A673 (cell line): ENCODE measurements around the gene EXOC4. TPM values are rescaled to one million over a fixed set of nuclear protein-coding genes. Genes with fewer than 3 reads are reported as not detected.

Experiments used
- BruUV-seq: library from RNA; stranded (reverse); fragments of 400-500 nt; replicated peaks from 2 replicates; lab custom pipeline; 2021; lab: Mats Ljungman, UMichigan
- CTCF ChIA-PET: fragments of 300-600 bp; sonication (Branson Sonifier 250); formaldehyde crosslinking; loops from one replicate; lab custom pipeline; 2022; ENCODE audit warnings: antibody characterized with exemption; lab: Charles Lee
- POLR2A ChIA-PET: fragments of 300-600 bp; sonication (Branson Sonifier 250); formaldehyde crosslinking; loops from one replicate; lab custom pipeline; 2022; ENCODE audit warnings: antibody characterized with exemption; ENCODE audit not compliant: low non-redundant PET; lab: Charles Lee
- DNase-seq: peaks from one replicate; pipeline ENCODE4 v3.0.0-alpha.2; 2015; ENCODE audit warnings: low spot score
- H3K27ac ChIP-seq: fragments of 200-600 bp; sonication (generic); 2 replicates; pipeline ENCODE4 v1.5.1; 2016; ENCODE audit warnings: mixed run types, low read depth, mild to moderate bottlenecking, mixed read lengths, antibody characterized with exemption, low read length; ENCODE audit not compliant: poor library complexity, severe bottlenecking
- H3K27me3 ChIP-seq: fragments of 200-600 bp; sonication (generic); replicated peaks from 2 replicates; pipeline ENCODE4 v1.6.1; 2017; ENCODE audit warnings: mixed run types, low read depth, mild to moderate bottlenecking, mixed read lengths, antibody characterized with exemption, low read length; ENCODE audit not compliant: insufficient read depth, poor library complexity
- H3K36me3 ChIP-seq: fragments of 200-600 bp; sonication (generic); 2 replicates; pipeline ENCODE4 v1.6.1; 2016; ENCODE audit warnings: mixed run types, mild to moderate bottlenecking, mixed read lengths, antibody characterized with exemption, low read length; ENCODE audit not compliant: insufficient read depth, poor library complexity, severe bottlenecking
- H3K4me1 ChIP-seq: fragments of 200-600 bp; sonication (generic); 2 replicates; pipeline ENCODE4 v1.6.1; 2017; ENCODE audit warnings: mixed run types, mild to moderate bottlenecking, mixed read lengths, antibody characterized with exemption, low read length; ENCODE audit not compliant: insufficient read depth, poor library complexity, severe bottlenecking
- H3K4me3 ChIP-seq: fragments of 200-600 bp; sonication (generic); 2 replicates; pipeline ENCODE4 v1.5.1; 2016; ENCODE audit warnings: low read depth, mixed run types, mild to moderate bottlenecking, mixed read lengths, low read length; ENCODE audit not compliant: poor library complexity, severe bottlenecking
- H3K9me3 ChIP-seq: fragments of 200-600 bp; sonication (generic); 2 replicates; pipeline ENCODE4 v1.6.1; 2016; ENCODE audit warnings: mixed run types, low read depth, mild to moderate bottlenecking, mixed read lengths, antibody characterized with exemption, low read length; ENCODE audit not compliant: poor library complexity, severe bottlenecking
- EZH2 ChIP-seq: fragments of 200-600 bp; sonication (generic); IDR thresholded peaks from 2 replicates; pipeline ENCODE4 v1.6.1; 2017; ENCODE audit warnings: borderline replicate concordance, low read depth, mild to moderate bottlenecking, mixed read lengths, antibody characterized with exemption, low read length; ENCODE audit not compliant: poor library complexity, severe bottlenecking
- intact Hi-C: fragments of 100-400 bp; cut with micrococcal nuclease; formaldehyde crosslinking; loops from one replicate; pipeline ENCODE4 v1.10.0; 2022; ENCODE audit not compliant: unreplicated experiment
- total RNA-seq: library from RNA; stranded (reverse); gene quantifications from 2 replicates; pipeline ENCODE4 v1.2.3, GENCODE V29; 2021
- TF ChIP-seq, protein P1 (sequence below): fragments of 300-800, 200-600 bp; sonication (generic); conservative IDR thresholded peaks from 2 replicates; pipeline ENCODE4 v1.5.1; 2017; ENCODE audit warnings: low read depth, mild to moderate bottlenecking, antibody characterized with exemption, low read length, moderate library complexity, mixed read lengths

The EXOC4 gene
- total RNA-seq, 1 experiment from 2014 or later, result 66.1 TPM

- ChIA-PET POLR2A (no interaction called here), CTCF (no interaction called here)
- intact Hi-C loops, result no loop called here
- DNase-seq, result no peak
- no TSS peak for BruUV-seq
- H3K9me3 ChIP-seq, result no peaks in the 10 kb centered on the region
- H3K27me3 ChIP-seq, result no peaks in the 10 kb centered on the region
- no peak overlapping the region for H3K27ac ChIP-seq
- TF ChIP-seq, protein P1, sequence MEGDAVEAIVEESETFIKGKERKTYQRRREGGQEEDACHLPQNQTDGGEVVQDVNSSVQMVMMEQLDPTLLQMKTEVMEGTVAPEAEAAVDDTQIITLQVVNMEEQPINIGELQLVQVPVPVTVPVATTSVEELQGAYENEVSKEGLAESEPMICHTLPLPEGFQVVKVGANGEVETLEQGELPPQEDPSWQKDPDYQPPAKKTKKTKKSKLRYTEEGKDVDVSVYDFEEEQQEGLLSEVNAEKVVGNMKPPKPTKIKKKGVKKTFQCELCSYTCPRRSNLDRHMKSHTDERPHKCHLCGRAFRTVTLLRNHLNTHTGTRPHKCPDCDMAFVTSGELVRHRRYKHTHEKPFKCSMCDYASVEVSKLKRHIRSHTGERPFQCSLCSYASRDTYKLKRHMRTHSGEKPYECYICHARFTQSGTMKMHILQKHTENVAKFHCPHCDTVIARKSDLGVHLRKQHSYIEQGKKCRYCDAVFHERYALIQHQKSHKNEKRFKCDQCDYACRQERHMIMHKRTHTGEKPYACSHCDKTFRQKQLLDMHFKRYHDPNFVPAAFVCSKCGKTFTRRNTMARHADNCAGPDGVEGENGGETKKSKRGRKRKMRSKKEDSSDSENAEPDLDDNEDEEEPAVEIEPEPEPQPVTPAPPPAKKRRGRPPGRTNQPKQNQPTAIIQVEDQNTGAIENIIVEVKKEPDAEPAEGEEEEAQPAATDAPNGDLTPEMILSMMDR, result no peak
- TF ChIP-seq EZH2, result no peak
- no peaks in the 10 kb centered on the region for H3K4me1 ChIP-seq
- H3K4me3 ChIP-seq, result no peak overlapping the region
- H3K36me3 ChIP-seq, result no peaks in the 10 kb centered on the region
Observed at GRCh38 chr7:133819695-133820094, 566.8 kb downstream of the EXOC4 start.

DNA sequence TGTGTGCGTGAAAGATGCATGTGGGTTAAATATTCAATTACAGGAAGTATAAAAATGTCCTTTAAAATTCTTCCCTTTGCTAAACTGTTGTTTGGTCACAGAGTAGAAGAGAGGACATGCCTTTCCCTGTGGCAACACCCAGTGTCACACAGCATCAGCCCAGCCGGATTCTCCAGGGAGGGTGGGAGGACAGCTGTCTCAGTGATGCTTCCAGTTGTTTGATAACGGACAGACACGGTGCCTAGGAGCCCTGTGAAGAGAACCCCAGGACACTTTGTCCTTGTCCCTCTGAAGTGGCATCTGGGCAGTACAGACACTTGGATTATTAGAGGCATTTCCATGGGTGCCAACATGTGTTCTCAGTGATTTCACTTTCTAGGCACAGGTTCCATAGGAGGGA is 567.7 kb downstream of the EXOC4 start:
- no peaks in the 10 kb centered on the region for H3K4me1 ChIP-seq
- H3K36me3 ChIP-seq, result no peaks in the 10 kb centered on the region
- intact Hi-C loops, result no loop called here
- DNase-seq, result peak; percentile 6
- no peak for TF ChIP-seq EZH2
- TF ChIP-seq, protein P1, result no peak
- POLR2A ChIA-PET, result no interaction called here
- H3K9me3 ChIP-seq, result no peaks in the 10 kb centered on the region
- CTCF ChIA-PET, result no interaction called here
- no TSS peak for BruUV-seq
- H3K27me3 ChIP-seq, result no peaks in the 10 kb centered on the region
- no peak overlapping the region for H3K27ac ChIP-seq
- H3K4me3 ChIP-seq, result no peak overlapping the region

GRCh38 chr7:133821171-133821570 is 568.3 kb downstream of the EXOC4 start:
- no TSS peak for BruUV-seq
- Histone ChIP-seq H3K27ac (no peak overlapping the region), H3K27me3 (no peaks in the 10 kb centered on the region), H3K4me1 (no peaks in the 10 kb centered on the region), H3K36me3 (no peaks in the 10 kb centered on the region), H3K4me3 (no peak overlapping the region), H3K9me3 (no peaks in the 10 kb centered on the region)
- CTCF ChIA-PET, result no interaction called here
- DNase-seq, result no peak
- TF ChIP-seq EZH2, result no peak
- TF ChIP-seq, protein P1, result no peak
- POLR2A ChIA-PET, result no interaction called here
- intact Hi-C loops, result no loop called here
